Measurements from ENCODE around the gene C1orf159. TPM values are rescaled to one million over a fixed set of nuclear protein-coding genes. Genes with fewer than 3 reads are reported as not detected.

Gene C1orf159
- total and polyA plus RNA-seq, 9 of the 15 experiments (the other 6 are each of a cell fraction or from before 2014, with no cell fraction given) = 0.28 to 54.9 (median 10.6) TPM

DNA sequence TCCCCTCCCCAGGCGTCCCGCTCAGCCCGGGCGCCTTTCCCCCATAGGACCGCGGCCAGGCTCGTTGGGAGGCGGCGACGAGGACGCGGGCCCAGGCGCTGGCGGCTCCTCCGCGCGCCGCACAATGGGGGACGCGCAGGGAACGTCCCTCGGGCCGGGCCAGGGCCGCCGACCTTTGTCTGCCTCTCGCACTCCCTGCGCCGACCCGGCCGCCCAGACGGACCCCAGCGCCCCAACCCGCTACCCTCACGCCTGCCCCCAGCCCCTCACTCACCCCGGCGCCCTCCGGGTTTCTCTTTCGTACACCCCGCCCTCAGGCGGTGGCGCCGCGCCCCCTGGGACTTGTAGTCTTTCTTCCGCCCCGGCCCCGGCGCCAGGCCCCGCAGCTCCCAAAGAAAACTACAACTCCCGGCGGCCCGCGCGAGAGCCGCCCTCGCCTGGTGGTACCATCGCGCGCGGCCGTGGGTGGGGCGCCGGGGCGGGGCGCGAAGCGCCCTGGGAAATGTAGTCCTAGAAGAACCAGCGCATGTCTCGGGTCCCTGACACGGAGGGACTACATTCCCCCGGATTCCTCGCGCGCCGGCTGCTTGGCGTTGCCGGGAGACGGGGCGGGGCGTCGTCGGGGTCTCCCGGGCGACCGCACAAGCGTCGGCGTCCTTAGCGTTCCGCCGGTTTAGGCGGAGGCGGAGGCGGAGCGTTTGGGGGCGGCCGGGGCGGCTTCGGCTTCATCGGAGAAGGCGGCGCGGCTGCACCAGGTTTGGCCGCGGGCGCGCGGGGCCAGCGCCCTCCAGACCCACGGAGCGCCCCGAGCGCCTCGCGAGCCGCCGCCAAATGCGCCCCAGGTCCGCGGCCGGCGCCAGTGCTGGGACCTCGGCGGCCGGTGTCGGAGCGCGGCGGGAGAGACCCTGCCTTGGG lies at the start of gene C1orf159 (continued):
- TF ChIP-seq ARID3B (CRISPR knock-in tag; IDR thresholded peaks at IDR 0.05; ENCODE audit: borderline replicate concordance) (no peak), TCF7L2 (IDR thresholded peaks at IDR 0.05; ENCODE audit: low read depth, low read length) (no peak), IRF2 (CRISPR knock-in tag; IDR thresholded peaks at IDR 0.05) (no peak), MXD1 (CRISPR knock-in tag; IDR thresholded peaks at IDR 0.05; ENCODE audit: borderline replicate concordance, poor library complexity, severe bottlenecking) (peak; percentile 26), SRSF9 (IDR thresholded peaks at IDR 0.05; ENCODE audit: borderline replicate concordance, low read depth, low read length) (no peak), PRMT5 (CRISPR knock-in tag; IDR thresholded peaks at IDR 0.05) (no peak), ELF2 (CRISPR knock-in tag; IDR thresholded peaks at IDR 0.05) (no peak), MTA1 (IDR thresholded peaks at IDR 0.05; ENCODE audit: borderline replicate concordance) (no peak), CXXC5 (CRISPR knock-in tag; IDR thresholded peaks at IDR 0.05) (peak; percentile 99), GABPB1 (CRISPR knock-in tag; IDR thresholded peaks at IDR 0.05) (peak; percentile 85), SMARCC2 (IDR thresholded peaks at IDR 0.05; ENCODE audit: low read depth) (no peak), MECOM (CRISPR knock-in tag; IDR thresholded peaks at IDR 0.05) (no peak), ELF4 (CRISPR knock-in tag; IDR thresholded peaks at IDR 0.05) (peak; percentile 70; the same call in 1 of the 2 replicates), RCOR1 (IDR thresholded peaks at IDR 0.05; ENCODE audit: borderline replicate concordance in 1 of 2, low read depth in 2 of 2, low read length in 2 of 2) (peak in 1 of 2 experiments; percentile 50; a peak in 1 of 4 replicates)
- TF ChIP-seq, protein P1, sequence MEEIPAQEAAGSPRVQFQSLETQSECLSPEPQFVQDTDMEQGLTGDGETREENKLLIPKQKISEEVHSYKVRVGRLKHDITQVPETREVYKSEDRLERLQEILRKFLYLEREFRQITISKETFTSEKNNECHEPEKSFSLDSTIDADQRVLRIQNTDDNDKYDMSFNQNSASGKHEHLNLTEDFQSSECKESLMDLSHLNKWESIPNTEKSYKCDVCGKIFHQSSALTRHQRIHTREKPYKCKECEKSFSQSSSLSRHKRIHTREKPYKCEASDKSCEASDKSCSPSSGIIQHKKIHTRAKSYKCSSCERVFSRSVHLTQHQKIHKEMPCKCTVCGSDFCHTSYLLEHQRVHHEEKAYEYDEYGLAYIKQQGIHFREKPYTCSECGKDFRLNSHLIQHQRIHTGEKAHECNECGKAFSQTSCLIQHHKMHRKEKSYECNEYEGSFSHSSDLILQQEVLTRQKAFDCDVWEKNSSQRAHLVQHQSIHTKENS (CRISPR knock-in tag; IDR thresholded peaks at IDR 0.05) = no peak
- TF ChIP-seq, protein P2, sequence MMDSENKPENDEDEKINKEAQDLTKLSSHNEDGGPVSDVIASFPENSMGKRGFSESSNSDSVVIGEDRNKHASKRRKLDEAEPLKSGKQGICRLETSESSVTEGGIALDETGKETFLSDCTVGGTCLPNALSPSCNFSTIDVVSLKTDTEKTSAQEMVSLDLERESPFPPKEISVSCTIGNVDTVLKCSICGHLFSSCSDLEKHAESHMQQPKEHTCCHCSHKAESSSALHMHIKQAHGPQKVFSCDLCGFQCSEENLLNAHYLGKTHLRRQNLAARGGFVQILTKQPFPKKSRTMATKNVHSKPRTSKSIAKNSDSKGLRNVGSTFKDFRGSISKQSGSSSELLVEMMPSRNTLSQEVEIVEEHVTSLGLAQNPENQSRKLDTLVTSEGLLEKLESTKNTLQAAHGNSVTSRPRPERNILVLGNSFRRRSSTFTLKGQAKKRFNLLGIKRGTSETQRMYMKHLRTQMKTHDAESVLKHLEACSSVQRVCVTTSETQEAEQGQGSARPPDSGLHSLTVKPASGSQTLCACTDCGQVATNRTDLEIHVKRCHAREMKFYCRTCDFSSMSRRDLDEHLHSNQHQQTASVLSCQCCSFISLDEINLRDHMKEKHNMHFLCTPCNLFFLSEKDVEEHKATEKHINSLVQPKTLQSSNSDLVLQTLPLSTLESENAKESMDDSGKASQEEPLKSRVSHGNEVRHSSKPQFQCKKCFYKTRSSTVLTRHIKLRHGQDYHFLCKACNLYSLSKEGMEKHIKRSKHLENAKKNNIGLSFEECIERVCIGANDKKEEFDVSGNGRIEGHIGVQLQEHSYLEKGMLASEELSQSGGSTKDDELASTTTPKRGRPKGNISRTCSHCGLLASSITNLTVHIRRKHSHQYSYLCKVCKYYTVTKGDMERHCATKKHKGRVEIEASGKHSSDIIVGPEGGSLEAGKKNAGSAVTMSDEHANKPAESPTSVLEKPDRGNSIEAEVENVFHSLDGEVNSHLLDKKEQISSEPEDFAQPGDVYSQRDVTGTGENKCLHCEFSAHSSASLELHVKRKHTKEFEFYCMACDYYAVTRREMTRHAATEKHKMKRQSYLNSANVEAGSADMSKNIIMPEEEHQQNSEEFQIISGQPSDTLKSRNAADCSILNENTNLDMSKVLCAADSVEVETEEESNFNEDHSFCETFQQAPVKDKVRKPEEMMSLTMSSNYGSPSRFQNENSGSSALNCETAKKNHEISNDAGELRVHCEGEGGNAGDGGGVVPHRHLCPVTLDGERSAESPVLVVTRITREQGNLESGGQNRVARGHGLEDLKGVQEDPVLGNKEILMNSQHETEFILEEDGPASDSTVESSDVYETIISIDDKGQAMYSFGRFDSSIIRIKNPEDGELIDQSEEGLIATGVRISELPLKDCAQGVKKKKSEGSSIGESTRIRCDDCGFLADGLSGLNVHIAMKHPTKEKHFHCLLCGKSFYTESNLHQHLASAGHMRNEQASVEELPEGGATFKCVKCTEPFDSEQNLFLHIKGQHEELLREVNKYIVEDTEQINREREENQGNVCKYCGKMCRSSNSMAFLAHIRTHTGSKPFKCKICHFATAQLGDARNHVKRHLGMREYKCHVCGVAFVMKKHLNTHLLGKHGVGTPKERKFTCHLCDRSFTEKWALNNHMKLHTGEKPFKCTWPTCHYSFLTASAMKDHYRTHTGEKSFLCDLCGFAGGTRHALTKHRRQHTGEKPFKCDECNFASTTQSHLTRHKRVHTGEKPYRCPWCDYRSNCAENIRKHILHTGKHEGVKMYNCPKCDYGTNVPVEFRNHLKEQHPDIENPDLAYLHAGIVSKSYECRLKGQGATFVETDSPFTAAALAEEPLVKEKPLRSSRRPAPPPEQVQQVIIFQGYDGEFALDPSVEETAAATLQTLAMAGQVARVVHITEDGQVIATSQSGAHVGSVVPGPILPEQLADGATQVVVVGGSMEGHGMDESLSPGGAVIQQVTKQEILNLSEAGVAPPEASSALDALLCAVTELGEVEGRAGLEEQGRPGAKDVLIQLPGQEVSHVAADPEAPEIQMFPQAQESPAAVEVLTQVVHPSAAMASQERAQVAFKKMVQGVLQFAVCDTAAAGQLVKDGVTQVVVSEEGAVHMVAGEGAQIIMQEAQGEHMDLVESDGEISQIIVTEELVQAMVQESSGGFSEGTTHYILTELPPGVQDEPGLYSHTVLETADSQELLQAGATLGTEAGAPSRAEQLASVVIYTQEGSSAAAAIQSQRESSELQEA (IDR thresholded peaks at IDR 0.05; ENCODE audit: low read depth) = no peak
